B cell (primary cell): ENCODE data around the gene FBXO7. TPM values are rescaled to one million over a fixed set of nuclear protein-coding genes. Genes with fewer than 3 reads are reported as not detected.

Experiments used
- ATAC-seq: fragments of 200-7000 bp; cut with Tn5 transposase; one replicate; pipeline ENCODE4 v1.10.0; 2021; ENCODE audit warnings: low read depth, mild to moderate bottlenecking, moderate number of reproducible peaks, moderate library complexity
- CTCF ChIA-PET: fragments of 350-600 bp; sonication (Branson Sonifier 250); formaldehyde crosslinking; loops from one replicate; lab custom pipeline; 2021; ENCODE audit warnings: antibody characterized with exemption, inconsistent platforms; lab: Charles Lee
- POLR2A ChIA-PET: fragments of 350-600 bp; sonication (Branson Sonifier 250); formaldehyde crosslinking; loops from one replicate; lab custom pipeline; 2021; ENCODE audit warnings: antibody characterized with exemption; lab: Charles Lee
- DNase-seq: peaks from one replicate; pipeline ENCODE4 v3.0.0; 2013
- H2AFZ ChIP-seq: 2 replicates; pipeline ENCODE4 v1.6.1; 2012; ENCODE audit warnings: mild to moderate bottlenecking, low read depth, low read length; ENCODE audit not compliant: insufficient read depth, poor library complexity, severe bottlenecking
- H3K27ac ChIP-seq, 2 donors: 1 replicate in 1 of 2; 2 replicates in 1 of 2; pipeline ENCODE4 v1.5.1; 2012 to 2013; ENCODE audit warnings: low read length in 2 of 2, mild to moderate bottlenecking in 2 of 2, moderate library complexity in 1 of 2
- H3K27me3 ChIP-seq, 4 experiments: fragments of 200-600 bp in 1 of 4; sonication (generic) in 1 of 4; replicated peaks in 1 of 4; 1 replicate in 2 of 4; 2 replicates in 2 of 4; pipeline versions ENCODE4 v1.6.1 to v1.7.0; 2013 to 2016; ENCODE audit warnings: low read length in 3 of 4, mild to moderate bottlenecking in 2 of 4, mixed read lengths in 1 of 4, moderate library complexity in 1 of 4; ENCODE audit not compliant: insufficient read depth in 4 of 4, control insufficient read depth in 3 of 4; ENCODE audit errors: control extremely low read depth in 1 of 4
- H3K36me3 ChIP-seq, 2 experiments: replicated peaks in 1 of 2; 1 replicate in 1 of 2; 2 replicates in 1 of 2; pipeline versions ENCODE4 v1.6.1 to v1.7.1; 2013; ENCODE audit warnings: low read length in 1 of 2; ENCODE audit not compliant: insufficient read depth in 2 of 2, control insufficient read depth in 1 of 2; ENCODE audit errors: control extremely low read depth in 1 of 2, extremely low read depth in 1 of 2
- H3K4me1 ChIP-seq, 2 donors: fragments of 200-600 bp in 1 of 2; sonication (generic) in 1 of 2; 1 replicate in 1 of 2; 2 replicates in 1 of 2; pipeline versions ENCODE4 v1.5.1 to v1.6.1; 2013 to 2017; ENCODE audit warnings: low read length in 2 of 2; ENCODE audit not compliant: control insufficient read depth in 2 of 2, insufficient read depth in 2 of 2
- H3K4me2 ChIP-seq: replicated peaks from 2 replicates; pipeline ENCODE3; 2012; ENCODE audit warnings: mild to moderate bottlenecking, low read depth, low read length; ENCODE audit not compliant: poor library complexity, severe bottlenecking
- H3K4me3 ChIP-seq, 5 experiments: fragments of 200-600 bp in 1 of 5; sonication (generic) in 1 of 5; 1 replicate in 3 of 5; 2 replicates in 2 of 5; pipeline versions ENCODE4 v1.5.1 to v1.7.0; 2011 to 2016; ENCODE audit warnings: low read length in 4 of 5, mild to moderate bottlenecking in 4 of 5, low read depth in 2 of 5, control low read depth in 1 of 5, moderate library complexity in 1 of 5; ENCODE audit not compliant: insufficient read depth in 1 of 5; ENCODE audit errors: control extremely low read depth in 1 of 5, extremely low read depth in 1 of 5
- H3K79me2 ChIP-seq: fragments of 200-600 bp; sonication (generic); one replicate; pipeline ENCODE4 v1.6.0; 2016; ENCODE audit warnings: low read length; ENCODE audit not compliant: control insufficient read depth, insufficient read depth
- H3K9ac ChIP-seq: fragments of 200-600 bp; sonication (generic); 2 replicates; pipeline ENCODE4 v1.6.1; 2017; ENCODE audit warnings: mild to moderate bottlenecking, low read length, moderate library complexity
- H3K9me3 ChIP-seq, 3 donors: one replicate each; pipeline versions ENCODE4 v1.6.1 to v1.7.1; 2013; ENCODE audit warnings: low read length in 2 of 3; ENCODE audit not compliant: control insufficient read depth in 2 of 3, insufficient read depth in 1 of 3; ENCODE audit errors: control extremely low read depth in 1 of 3
- H4K20me1 ChIP-seq: 2 replicates; pipeline ENCODE4 v1.6.0; 2012; ENCODE audit warnings: mild to moderate bottlenecking, low read length; ENCODE audit not compliant: insufficient read depth, control insufficient read depth, poor library complexity, severe bottlenecking
- H3K27ac Mint-ChIP-seq: one replicate; pipeline ENCODE4 v1.8.0; 2021; ENCODE audit warnings: mixed read lengths
- H3K27me3 Mint-ChIP-seq: one replicate; pipeline ENCODE4 v1.8.0; 2021; ENCODE audit warnings: mixed read lengths
- H3K4me1 Mint-ChIP-seq: one replicate; pipeline ENCODE4 v1.8.0; 2021; ENCODE audit warnings: mixed read lengths
- H3K4me3 Mint-ChIP-seq: one replicate; pipeline ENCODE4 v1.8.0; 2021; ENCODE audit warnings: mixed read lengths
- H3K9me3 Mint-ChIP-seq: one replicate; pipeline ENCODE4 v1.8.0; 2022; ENCODE audit warnings: mixed read lengths; ENCODE audit not compliant: insufficient read depth
- CTCF ChIP-seq: fragments of 200-600 bp; IDR thresholded peaks from one replicate; pipeline ENCODE4 v1.8.0; 2022; ENCODE audit warnings: antibody characterized with exemption, mild to moderate bottlenecking
- EZH2 ChIP-seq: IDR thresholded peaks from 2 replicates; pipeline ENCODE4 v1.6.1; 2012; ENCODE audit warnings: borderline replicate concordance, low read depth, mild to moderate bottlenecking, moderate library complexity, low read length; ENCODE audit not compliant: insufficient read depth, poor library complexity, severe bottlenecking
- WGBS: methylation state at CpG from one replicate; pipeline ENCODE4 v1.1.5; 2013; ENCODE audit warnings: missing lambda C conversion rate; ENCODE audit not compliant: insufficient coverage; 5-methylcytosine and 5-hydroxymethylcytosine counted together
- intact Hi-C: fragments of 100-400 bp; cut with micrococcal nuclease; formaldehyde crosslinking; loops from one replicate; pipeline ENCODE4 v1.10.0; 2022
- polyA plus RNA-seq: library from polyadenylated mRNA; depleted of rRNA; stranded (reverse); fragments of >200 nt; gene quantifications from 2 replicates; pipeline ENCODE4 v1.2.3, GENCODE V29; 2012
- total RNA-seq, 2 donors: library from RNA; stranded (reverse); fragments of 120-200 nt in 1 of 2; gene quantifications; 1 replicate in 1 of 2; 2 replicates in 1 of 2; pipeline versions ENCODE4 v1.2.3 to v1.2.4, GENCODE V29; 2013 to 2022

FBXO7 gene
- total and polyA plus RNA-seq, 2 donors (not counting 1 experiment from before 2014, with no cell fraction given), result 66.2 to 106 TPM

GRCh38 chr22:32426881-32427280 lies 47.7 kb upstream of the FBXO7 start:
- Mint-ChIP-seq H3K4me1 (no peaks in the 10 kb centered on the region), H3K9me3 (no peaks in the 10 kb centered on the region), H3K27me3 (peaks cover 47% of the 10 kb centered on the region), H3K4me3 (no peak overlapping the region), H3K27ac (no peak overlapping the region)
- Histone ChIP-seq H3K79me2 (no peaks in the 10 kb centered on the region), H3K4me3 (no peak overlapping the region), H4K20me1 (no peaks in the 10 kb centered on the region), H2AFZ (no peak overlapping the region), H3K9me3 (peaks cover 0 to 1% (median 0%) of the 10 kb centered on the region in 3 donors), H3K36me3 (no peaks in the 10 kb centered on the region), H3K27ac (no peak overlapping the region), H3K4me2 (no peak overlapping the region), H3K27me3 (peaks cover 0 to 8% (median 0%) of the 10 kb centered on the region in 4 experiments), H3K4me1 (no peaks in the 10 kb centered on the region), H3K9ac (no peak overlapping the region)
- DNase-seq (no peak), ATAC-seq (no peak)
- CTCF ChIA-PET, result no interaction called here
- TF ChIP-seq CTCF (no peak), EZH2 (no peak)
- POLR2A ChIA-PET, result no interaction called here
- intact Hi-C loops, result no loop called here
- no CpG with 5 or more reads among the region's 4 CpGs for WGBS

DNA sequence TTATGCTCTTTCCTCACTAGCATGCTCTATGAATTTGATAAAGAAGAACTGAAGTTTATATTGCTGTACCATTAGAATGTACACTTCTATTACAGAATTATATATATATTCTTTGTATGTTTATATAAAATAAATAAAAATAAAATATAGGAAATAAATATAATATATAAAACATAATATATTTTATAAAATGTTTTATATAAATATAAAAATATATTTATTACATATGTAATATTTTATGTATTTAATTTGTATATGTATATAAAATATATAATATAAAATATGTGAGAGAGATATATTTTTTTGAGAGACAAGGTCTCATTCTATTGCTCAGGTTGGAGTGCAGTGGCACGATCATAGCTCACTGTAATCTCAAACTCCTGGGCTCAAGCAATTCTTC lies 44.3 kb upstream of the FBXO7 start:
- no peak overlapping the region for H3K4me3 Mint-ChIP-seq
- TF ChIP-seq CTCF (no peak), EZH2 (no peak)
- H3K27ac Mint-ChIP-seq, result no peak overlapping the region
- POLR2A ChIA-PET, result no interaction called here
- ATAC-seq (no peak), DNase-seq (no peak)
- intact Hi-C loops, result loop anchor here (2.0 kb wide), 1 partner anchor 20 kb away; no protein-coding TSS in a partner anchor
- no peak overlapping the region for H2AFZ ChIP-seq
- WGBS, result no CpG with 5 or more reads among the region's 1 CpG
- H3K27me3 ChIP-seq, result peaks cover 0 to 4% (median 2%) of the 10 kb centered on the region in 4 experiments
- H4K20me1 ChIP-seq, result no peaks in the 10 kb centered on the region
- H3K4me1 ChIP-seq, result no peaks in the 10 kb centered on the region
- peaks cover 46% of the 10 kb centered on the region for H3K27me3 Mint-ChIP-seq
- H3K4me3 ChIP-seq, result no peak overlapping the region
- H3K9me3 Mint-ChIP-seq, result no peaks in the 10 kb centered on the region
- H3K27ac ChIP-seq, result no peak overlapping the region
- no peaks in the 10 kb centered on the region for H3K36me3 ChIP-seq
- CTCF ChIA-PET, result no interaction called here
- H3K9me3 ChIP-seq, result no peaks in the 10 kb centered on the region
- H3K79me2 ChIP-seq, result no peaks in the 10 kb centered on the region
- no peak overlapping the region for H3K9ac ChIP-seq
- no peak overlapping the region for H3K4me2 ChIP-seq
- H3K4me1 Mint-ChIP-seq, result no peaks in the 10 kb centered on the region
